NCI-H1048 (cell line): Measurements from ENCODE around the gene TAC4.
A peak's percentile ranks its signal among the peaks of the same experiment; 100 is the strongest.

Experiments used
- DNase-seq: peaks from one replicate; lab custom pipeline; 2025; lab: John Stamatoyannopoulos, UW

Gene TAC4

GRCh38 chr17:49848019-49848473, at the start of gene TAC4:
Gene TAC4, minus strand, starts transcription at chr17:49848069. Its CDS starts 52 bp downstream, at chr17:49848017.
- no peak for DNase-seq

GRCh38 chr17:49896860-49897259, 49.0 kb upstream of the TAC4 start:
- DNase-seq = no peak

- no peak for DNase-seq
These were observed 48.4 kb upstream of the TAC4 start for GRCh38 chr17:49896222-49896621.

- DNase-seq = no peak
These were observed 47.9 kb upstream of the TAC4 start for GRCh38 chr17:49895812-49896211.

- no peak for DNase-seq
These were observed 46.9 kb upstream of the TAC4 start for GRCh38 chr17:49894761-49895160.

GRCh38 chr17:49891694-49892389, 44.0 kb upstream of the TAC4 start:
- no peak for DNase-seq

GRCh38 chr17:49891271-49891670, 43.4 kb upstream of the TAC4 start:
- DNase-seq = no peak

GRCh38 chr17:49890852-49891251, 43.0 kb upstream of the TAC4 start:
- no peak for DNase-seq

GRCh38 chr17:49890077-49890821, 42.4 kb upstream of the TAC4 start:
- DNase-seq = no peak

- no peak for DNase-seq
These were observed 41.6 kb upstream of the TAC4 start for GRCh38 chr17:49889500-49889899.

GRCh38 chr17:49887744-49888360, 40.0 kb upstream of the TAC4 start:
- no peak for DNase-seq

GRCh38 chr17:49887086-49887743, 39.3 kb upstream of the TAC4 start:
- DNase-seq = no peak

- no peak for DNase-seq
These were observed 38.2 kb upstream of the TAC4 start for GRCh38 chr17:49886036-49886435.

GRCh38 chr17:49882434-49882833, 34.6 kb upstream of the TAC4 start:
- DNase-seq = no peak

- no peak for DNase-seq
These were observed 33.2 kb upstream of the TAC4 start for GRCh38 chr17:49881054-49881402.

- DNase-seq = peak; percentile 35
These were observed 32.6 kb upstream of the TAC4 start for GRCh38 chr17:49880291-49881053.

GRCh38 chr17:49878931-49879904, 31.3 kb upstream of the TAC4 start:
- no peak for DNase-seq

- DNase-seq = no peak
These were observed 27.8 kb upstream of the TAC4 start for GRCh38 chr17:49875685-49876084.

- no peak for DNase-seq
These were observed 27.0 kb upstream of the TAC4 start for GRCh38 chr17:49874911-49875310.

- no peak for DNase-seq
These were observed 26.1 kb upstream of the TAC4 start for GRCh38 chr17:49873926-49874325.

- no peak for DNase-seq
These were observed 25.6 kb upstream of the TAC4 start for GRCh38 chr17:49873466-49873865.
